Activated gamma-delta T cell (primary cell): ENCODE results near the gene MYRF.

ENCODE experiments used
- DNase-seq: peaks from one replicate; lab custom pipeline; 2025; lab: John Stamatoyannopoulos, UW

The MYRF gene

GRCh38 chr11:61739413-61739812 lies 13.0 kb upstream of the MYRF start:
- no peak for DNase-seq

GRCh38 chr11:61739966-61740365 lies 12.5 kb upstream of the MYRF start:
- no peak for DNase-seq

GRCh38 chr11:61742391-61742790 lies 10.0 kb upstream of the MYRF start:
- no peak for DNase-seq

- no peak for DNase-seq
These were observed 8.8 kb upstream of the MYRF start for GRCh38 chr11:61743486-61744095.

- DNase-seq, result no peak
These were observed 8.3 kb upstream of the MYRF start for GRCh38 chr11:61744181-61744580.

- DNase-seq, result no peak
These were observed 7.8 kb upstream of the MYRF start for GRCh38 chr11:61744609-61745156.

- DNase-seq, result no peak
These were observed 6.5 kb upstream of the MYRF start for GRCh38 chr11:61745781-61746441.

- no peak for DNase-seq
These were observed 5.8 kb upstream of the MYRF start for GRCh38 chr11:61746442-61747191.

- no peak for DNase-seq
These were observed 5.1 kb upstream of the MYRF start for GRCh38 chr11:61747192-61747966.

- no peak for DNase-seq
These were observed 4.5 kb upstream of the MYRF start for GRCh38 chr11:61747967-61748285.

GRCh38 chr11:61749591-61750217 lies 2.7 kb upstream of the MYRF start:
- no peak for DNase-seq

GRCh38 chr11:61750631-61751273 lies 1.7 kb upstream of the MYRF start:
- DNase-seq, result no peak

GRCh38 chr11:61751384-61751783 lies 1.1 kb upstream of the MYRF start:
- no peak for DNase-seq

- DNase-seq, result no peak
These were observed 587 bp downstream of the MYRF start for GRCh38 chr11:61752925-61753521.

GRCh38 chr11:61753672-61754071 lies 1.2 kb downstream of the MYRF start:
- no peak for DNase-seq

GRCh38 chr11:61754534-61755482 lies 2.4 kb downstream of the MYRF start:
- no peak for DNase-seq

GRCh38 chr11:61756147-61756451 lies 3.7 kb downstream of the MYRF start:
- DNase-seq, result no peak

- no peak for DNase-seq
These were observed 4.2 kb downstream of the MYRF start for GRCh38 chr11:61756452-61757212.

- DNase-seq, result no peak
These were observed 4.9 kb downstream of the MYRF start for GRCh38 chr11:61757213-61757862.
